GM12873 (cell line): ENCODE results near the gene ATF4.

ENCODE experiments used
- TF ChIP-seq, protein P1 (sequence below): IDR thresholded peaks from 2 replicates; pipeline ENCODE4 v1.5.1; 2012; ENCODE audit warnings: low read depth, mild to moderate bottlenecking, moderate library complexity, low read length, control low read depth; ENCODE audit not compliant: insufficient read depth; ENCODE audit errors: missing control alignments

The ATF4 gene, protein sequence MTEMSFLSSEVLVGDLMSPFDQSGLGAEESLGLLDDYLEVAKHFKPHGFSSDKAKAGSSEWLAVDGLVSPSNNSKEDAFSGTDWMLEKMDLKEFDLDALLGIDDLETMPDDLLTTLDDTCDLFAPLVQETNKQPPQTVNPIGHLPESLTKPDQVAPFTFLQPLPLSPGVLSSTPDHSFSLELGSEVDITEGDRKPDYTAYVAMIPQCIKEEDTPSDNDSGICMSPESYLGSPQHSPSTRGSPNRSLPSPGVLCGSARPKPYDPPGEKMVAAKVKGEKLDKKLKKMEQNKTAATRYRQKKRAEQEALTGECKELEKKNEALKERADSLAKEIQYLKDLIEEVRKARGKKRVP

DNA sequence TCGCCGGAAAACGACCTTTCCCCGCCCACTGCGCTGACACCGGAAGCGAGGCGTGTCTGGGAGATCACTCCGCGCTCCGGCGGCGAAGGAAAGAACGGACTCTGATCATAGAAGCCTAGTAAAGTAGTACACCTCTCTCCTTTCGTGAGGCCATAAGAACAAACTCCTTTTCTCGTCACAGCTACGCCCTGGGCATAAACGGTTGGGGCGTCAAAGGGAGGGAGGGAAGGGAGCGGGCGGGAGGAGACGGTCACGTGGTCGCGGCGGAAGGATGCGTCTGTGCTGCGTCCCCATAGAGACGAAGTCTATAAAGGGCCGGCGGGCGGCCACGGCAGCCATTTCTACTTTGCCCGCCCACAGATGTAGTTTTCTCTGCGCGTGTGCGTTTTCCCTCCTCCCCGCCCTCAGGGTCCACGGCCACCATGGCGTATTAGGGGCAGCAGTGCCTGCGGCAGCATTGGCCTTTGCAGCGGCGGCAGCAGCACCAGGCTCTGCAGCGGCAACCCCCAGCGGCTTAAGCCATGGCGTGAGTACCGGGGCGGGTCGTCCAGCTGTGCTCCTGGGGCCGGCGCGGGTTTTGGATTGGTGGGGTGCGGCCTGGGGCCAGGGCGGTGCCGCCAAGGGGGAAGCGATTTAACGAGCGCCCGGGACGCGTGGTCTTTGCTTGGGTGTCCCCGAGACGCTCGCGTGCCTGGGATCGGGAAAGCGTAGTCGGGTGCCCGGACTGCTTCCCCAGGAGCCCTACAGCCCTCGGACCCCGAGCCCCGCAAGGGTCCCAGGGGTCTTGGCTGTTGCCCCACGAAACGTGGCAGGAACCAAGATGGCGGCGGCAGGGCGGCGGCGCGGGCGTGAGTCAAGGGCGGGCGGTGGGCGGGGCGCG lies at the start of gene ATF4:
TSS of gene ATF4 (plus strand) at position 337 of the 880 bp plus-strand sequence. CDS start 884 bp downstream, outside the sequence.
- TF ChIP-seq, protein P1, sequence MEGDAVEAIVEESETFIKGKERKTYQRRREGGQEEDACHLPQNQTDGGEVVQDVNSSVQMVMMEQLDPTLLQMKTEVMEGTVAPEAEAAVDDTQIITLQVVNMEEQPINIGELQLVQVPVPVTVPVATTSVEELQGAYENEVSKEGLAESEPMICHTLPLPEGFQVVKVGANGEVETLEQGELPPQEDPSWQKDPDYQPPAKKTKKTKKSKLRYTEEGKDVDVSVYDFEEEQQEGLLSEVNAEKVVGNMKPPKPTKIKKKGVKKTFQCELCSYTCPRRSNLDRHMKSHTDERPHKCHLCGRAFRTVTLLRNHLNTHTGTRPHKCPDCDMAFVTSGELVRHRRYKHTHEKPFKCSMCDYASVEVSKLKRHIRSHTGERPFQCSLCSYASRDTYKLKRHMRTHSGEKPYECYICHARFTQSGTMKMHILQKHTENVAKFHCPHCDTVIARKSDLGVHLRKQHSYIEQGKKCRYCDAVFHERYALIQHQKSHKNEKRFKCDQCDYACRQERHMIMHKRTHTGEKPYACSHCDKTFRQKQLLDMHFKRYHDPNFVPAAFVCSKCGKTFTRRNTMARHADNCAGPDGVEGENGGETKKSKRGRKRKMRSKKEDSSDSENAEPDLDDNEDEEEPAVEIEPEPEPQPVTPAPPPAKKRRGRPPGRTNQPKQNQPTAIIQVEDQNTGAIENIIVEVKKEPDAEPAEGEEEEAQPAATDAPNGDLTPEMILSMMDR, result no peak

DNA sequence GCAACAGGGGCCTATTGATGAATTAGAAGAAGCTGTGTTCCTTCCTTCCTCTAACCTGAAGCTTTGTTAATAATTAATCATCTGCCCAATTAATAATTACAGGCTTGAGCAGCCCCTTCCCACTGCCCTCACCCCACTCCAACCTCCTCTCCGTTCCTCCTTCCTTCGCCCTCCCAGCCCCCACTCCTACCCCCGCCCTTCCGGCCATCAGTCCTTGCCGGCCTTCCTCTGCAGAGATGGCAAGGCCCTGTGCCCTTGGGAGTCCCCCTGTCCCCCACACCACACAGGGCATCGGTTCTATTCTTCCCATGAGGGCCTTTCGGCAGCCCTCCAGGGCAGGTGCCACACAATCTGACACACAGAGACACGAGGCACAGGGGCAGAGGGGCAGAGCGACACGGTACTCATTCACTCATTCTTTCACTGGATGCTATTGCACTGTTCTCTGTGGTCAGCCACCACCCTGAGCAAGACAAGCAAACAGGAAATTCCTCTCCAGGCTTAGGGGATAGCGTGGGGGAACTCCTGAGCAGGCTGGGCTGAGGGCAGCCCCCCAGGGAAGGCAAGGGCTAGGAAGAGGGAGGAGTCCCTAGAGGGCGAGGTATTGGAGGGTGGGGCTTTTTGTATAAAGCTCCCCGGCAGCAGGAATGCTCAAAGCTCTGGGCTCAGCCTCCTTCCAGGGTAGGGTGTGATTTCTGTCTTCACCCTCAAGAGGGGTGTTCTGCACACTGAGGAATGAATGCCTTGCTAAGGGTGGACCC lies 48.8 kb upstream of the ATF4 start:
- TF ChIP-seq, protein P1, result no peak

DNA sequence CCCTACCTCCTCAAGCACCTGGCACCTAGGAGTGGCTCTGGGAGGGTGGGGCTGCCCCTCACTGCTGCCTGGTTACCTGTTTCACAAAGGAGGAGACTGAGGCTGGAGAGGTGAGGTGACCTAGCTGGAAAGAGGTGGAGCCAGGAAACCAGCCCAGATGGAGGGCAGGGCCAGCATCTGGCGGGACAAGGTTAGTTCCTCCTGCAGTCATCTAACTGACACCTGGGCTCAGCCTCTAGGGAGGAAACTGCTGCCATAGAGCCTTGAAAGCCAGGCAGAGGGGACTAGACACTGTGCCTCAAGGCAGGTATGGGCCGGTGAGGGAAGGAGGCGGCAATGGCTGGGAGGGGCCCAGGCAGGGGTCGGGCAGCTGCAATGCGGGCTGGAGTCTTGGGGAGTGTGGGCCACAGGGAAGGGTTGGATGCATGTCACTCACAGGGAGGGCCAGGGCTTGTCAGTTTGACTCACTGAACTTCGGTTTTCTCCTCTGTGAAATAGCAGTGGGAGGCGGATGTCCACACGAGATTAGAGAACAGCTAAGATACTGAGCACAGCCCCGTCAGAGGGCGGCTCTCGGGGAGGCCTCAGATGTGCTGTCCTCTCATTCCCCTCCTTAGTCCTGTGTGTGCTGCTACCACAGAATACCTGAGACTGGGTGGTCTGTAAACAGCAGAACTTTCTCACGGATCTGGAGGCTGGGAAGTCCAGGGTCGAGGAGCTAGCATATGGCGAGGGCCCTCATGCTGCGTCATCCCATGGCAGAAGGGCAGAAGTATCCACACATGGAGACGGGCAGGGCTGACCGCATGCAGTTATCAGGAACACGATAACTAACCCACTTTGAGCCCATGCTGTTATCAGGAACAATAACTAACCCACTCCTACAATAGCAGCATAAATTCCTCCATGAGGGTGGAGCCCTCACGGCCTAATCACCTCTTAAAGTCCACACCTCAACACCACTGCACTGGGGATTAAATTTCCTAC lies 47.5 kb upstream of the ATF4 start:
- TF ChIP-seq, protein P1, result no peak

DNA sequence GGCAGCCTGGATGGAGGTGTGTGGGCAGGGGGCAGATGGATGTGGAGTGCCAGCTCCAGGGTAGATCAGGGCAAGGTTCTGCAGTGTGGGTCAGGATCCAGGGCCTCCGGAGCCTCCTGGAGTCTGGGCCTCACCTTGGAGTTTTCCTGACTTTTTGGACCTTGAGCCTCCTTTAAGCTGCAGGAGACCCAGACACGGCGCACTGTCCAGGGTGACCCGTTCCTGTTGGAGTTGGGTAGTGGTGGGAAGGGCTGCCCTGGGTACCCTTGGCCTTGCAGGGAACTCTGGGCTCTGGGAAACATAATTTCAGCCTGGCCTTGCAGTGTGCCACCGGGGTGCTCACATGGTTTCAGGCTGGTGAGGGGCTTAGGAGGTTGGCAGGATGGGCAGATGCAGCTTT lies 46.5 kb upstream of the ATF4 start:
- TF ChIP-seq, protein P1, result no peak

DNA sequence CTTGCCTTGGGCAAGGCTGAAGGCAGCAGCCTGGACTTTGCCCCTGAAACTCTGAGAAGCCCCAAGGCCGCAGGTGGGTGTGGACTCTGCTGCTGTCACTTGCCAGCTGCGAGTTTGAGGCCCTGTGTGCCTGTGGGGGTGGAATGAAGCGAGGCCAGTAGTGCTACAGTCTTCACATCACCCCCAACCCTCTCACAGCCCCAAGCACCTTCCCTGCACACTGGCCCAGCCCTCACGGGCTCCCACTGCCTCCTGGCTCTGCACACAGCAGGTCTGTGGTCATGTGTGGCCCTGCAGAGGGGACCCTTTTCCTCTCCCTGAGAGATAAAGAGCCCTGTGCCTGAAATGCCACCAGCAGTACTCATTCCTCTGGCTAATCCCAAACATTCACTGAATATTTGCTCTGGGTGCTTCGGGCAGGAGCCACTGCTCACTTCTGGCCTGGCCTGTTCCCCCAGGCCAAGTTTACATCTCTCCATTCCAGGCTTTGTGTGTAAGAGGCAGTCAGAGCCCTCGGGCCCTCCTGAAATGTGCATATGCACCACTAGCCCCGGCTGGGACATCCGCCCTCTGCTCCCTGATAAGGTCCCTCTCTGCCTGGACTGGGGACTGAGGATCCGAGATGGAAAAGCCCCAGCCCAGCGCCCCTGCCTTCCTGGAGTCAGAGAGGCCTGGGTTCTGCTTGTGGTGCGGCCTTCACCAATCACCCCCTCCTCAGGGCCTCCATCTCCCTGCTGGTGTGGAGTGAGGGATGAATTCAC lies 45.8 kb upstream of the ATF4 start:
- TF ChIP-seq, protein P1, result no peak

DNA sequence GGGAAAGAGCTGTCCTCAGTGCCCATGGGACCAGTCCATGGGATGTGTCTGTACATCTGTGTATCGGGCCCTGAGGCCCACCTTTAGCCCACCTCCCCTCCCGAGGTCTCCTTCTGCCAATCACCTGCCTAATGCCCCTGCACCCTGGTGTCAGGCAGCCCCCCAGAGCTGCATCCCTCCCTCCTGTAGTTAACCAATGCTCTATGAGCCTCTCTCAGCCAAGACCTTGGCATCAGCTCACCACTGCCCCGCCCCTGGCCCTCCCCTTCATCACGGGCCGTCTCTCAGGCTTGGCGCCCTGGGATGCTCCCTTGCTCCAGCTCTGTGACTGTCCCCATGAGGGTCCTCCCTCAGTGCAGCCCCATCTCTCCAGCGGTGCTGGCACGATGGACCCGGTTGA lies 45.0 kb upstream of the ATF4 start:
- TF ChIP-seq, protein P1, result no peak
